GM13976 (cell line): ENCODE measurements around the gene UNC13C.

ENCODE experiments used
- DNase-seq: peaks from one replicate; pipeline ENCODE4 v3.0.0; 2012; ENCODE audit warnings: low spot score
- in situ Hi-C: fragments of 300-500 bp; cut with MboI; formaldehyde crosslinking; loops from one replicate; pipeline ENCODE4 v1.12.0; 2022; ENCODE audit warnings: low sequenced_read_pairs, mixed read lengths, inconsistent platforms; ENCODE audit not compliant: unreplicated experiment
- TF ChIP-seq, protein P1 (sequence below): IDR thresholded peaks from 2 replicates; pipeline ENCODE4 v1.5.1; 2012; ENCODE audit warnings: borderline replicate concordance, mild to moderate bottlenecking; ENCODE audit not compliant: insufficient read depth; ENCODE audit errors: extremely low read depth, missing control alignments, control extremely low read depth

Gene UNC13C

DNA sequence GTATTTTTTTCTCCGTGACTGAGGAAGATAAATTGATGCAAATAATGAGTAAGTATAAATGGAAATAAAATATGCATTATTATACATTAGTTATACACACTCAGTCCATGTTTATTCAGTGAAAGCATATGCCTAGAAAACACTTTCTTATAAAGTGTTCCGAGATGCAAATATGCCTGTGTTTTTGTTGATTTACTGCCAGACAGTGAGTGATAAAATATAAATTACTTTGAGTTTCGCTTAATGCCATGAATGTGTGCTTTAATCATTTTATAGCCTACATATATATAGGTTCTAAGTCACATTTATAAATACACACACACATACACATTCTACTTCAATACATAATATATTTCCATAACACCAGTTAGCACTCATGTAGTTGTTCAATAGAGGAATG, 569.2 kb downstream of the UNC13C start:
- TF ChIP-seq, protein P1, sequence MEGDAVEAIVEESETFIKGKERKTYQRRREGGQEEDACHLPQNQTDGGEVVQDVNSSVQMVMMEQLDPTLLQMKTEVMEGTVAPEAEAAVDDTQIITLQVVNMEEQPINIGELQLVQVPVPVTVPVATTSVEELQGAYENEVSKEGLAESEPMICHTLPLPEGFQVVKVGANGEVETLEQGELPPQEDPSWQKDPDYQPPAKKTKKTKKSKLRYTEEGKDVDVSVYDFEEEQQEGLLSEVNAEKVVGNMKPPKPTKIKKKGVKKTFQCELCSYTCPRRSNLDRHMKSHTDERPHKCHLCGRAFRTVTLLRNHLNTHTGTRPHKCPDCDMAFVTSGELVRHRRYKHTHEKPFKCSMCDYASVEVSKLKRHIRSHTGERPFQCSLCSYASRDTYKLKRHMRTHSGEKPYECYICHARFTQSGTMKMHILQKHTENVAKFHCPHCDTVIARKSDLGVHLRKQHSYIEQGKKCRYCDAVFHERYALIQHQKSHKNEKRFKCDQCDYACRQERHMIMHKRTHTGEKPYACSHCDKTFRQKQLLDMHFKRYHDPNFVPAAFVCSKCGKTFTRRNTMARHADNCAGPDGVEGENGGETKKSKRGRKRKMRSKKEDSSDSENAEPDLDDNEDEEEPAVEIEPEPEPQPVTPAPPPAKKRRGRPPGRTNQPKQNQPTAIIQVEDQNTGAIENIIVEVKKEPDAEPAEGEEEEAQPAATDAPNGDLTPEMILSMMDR, result no peak
- in situ Hi-C loops, result no loop called here
- no peak for DNase-seq

DNA sequence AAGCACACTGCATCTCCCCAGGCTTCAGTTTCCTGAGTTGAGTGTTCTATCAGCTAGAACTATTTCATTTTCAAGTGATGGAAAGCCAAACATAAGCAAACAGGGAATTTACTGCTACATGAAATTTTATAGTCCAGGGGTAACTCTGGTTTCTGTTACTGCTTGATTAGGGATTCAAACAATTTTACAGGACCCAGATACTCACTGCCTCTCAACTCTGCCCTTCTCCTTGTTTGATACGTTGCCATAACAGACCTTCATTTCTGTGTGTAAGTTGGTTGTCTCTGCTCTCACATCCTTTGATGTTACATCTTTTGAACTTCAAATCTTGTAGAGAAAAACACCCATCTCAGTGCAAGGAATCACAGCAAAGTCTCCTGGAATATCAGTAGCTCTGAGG, 572.7 kb downstream of the UNC13C start:
- DNase-seq, result no peak
- TF ChIP-seq, protein P1, result no peak
- in situ Hi-C loops, result no loop called here

DNA sequence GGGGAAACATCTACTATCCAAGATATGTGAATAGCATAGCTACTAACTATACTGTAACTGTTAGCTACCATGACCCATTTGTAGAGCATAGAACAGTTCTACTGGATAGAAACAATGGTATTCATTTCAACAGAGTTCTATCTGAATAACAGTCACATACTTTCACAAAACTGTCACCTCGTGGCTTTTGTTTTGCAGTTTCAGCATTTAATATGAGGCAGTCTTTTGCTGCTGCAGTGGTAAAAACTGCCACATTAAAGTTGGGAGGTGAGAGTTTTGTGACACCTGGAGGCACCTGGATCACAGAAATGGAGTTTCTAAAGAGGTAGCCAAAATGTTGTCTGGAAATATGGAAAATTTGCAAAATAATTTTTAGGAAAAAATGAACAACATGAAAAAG, 578.0 kb downstream of the UNC13C start:
- TF ChIP-seq, protein P1, result no peak
- in situ Hi-C loops, result no loop called here
- no peak for DNase-seq

DNA sequence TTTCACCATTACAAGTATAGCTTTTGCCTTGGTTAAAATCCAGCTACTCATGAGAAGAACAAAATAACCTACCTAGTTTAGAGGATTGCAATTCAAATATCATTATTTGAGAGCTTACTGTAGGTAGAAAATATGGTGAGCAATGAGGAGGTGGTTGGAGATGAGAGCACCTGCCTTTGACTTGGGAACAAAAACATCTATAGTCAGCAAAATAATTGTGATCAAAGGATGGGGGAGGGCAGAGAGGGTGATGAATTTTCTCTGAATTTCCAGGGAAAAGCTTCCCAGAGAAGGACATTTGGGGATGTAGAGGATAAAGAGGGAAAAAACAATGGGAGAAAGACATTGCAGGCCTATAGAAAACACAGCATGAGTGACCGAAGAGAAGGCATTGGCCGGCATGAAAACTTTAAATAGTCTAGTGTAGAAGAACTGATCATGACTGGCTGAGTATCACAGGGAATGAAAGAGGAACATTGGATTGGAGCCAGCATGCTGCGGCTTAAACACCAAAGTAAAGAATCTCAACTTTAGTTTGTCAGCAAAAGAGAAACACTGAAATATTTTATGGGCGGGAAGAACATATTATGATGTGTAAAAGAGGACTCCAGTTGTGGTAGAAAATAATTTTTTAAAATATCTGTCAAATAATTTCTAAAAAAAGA, 581.3 kb downstream of the UNC13C start:
- no peak for DNase-seq
- TF ChIP-seq, protein P1, result no peak
- in situ Hi-C loops, result no loop called here

DNA sequence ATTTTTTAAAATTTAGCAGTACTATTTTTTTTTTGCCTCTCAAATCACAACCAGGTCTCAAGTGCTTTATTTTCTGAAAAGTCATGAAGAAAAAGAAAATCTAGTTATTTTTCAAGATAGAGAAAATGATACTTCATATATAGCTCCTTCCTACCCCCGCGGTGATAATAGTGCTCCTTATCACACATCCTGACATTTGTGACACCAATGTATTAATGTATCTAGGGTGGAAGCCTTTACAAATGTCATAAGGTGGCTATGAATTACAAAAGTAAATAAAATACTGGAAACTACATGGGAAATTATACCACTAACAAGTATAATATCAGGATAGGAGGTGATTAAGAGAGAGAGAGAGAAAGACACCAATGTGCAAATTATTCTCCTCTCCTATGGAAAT, 582.2 kb downstream of the UNC13C start:
- in situ Hi-C loops, result no loop called here
- TF ChIP-seq, protein P1, result no peak
- no peak for DNase-seq

DNA sequence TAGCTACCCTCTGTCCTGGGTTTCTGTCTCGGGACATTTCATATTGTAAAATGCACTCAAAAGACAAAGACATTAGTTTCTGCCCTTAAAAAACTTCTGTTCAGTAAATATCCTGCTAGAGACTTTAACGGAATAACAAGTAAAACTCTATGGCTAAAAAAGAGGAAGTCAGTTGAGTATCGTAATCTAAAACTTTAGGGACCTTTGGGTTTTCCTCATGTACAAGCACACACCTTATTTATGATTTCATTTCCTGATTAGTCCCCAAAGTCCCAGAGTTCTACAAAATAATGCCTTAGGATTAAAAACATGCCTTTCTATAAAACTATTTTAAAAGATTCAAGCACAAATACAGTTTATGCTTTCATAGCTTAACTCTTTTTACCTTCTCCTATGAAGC, 585.9 kb downstream of the UNC13C start:
- in situ Hi-C loops, result no loop called here
- no peak for DNase-seq

More for the DNA sequence above, 585.9 kb downstream of the UNC13C start:
- TF ChIP-seq, protein P1, result no peak
